Vagina (tissue), 2 donors: ENCODE results near the gene TMEM95.

ENCODE experiments used
- CTCF ChIP-seq, 3 experiments: fragments of 450-650 bp in 2 of 3; fragments of 200-600 bp in 1 of 3; sonication (generic) in 1 of 3; IDR thresholded peaks; one replicate each; pipeline ENCODE4 v1.5.1; 2017 to 2019; ENCODE audit warnings: antibody characterized with exemption in 3 of 3, mild to moderate bottlenecking in 2 of 3, moderate library complexity in 2 of 3
- POLR2A ChIP-seq, 2 donors: fragments of 450-650 bp; IDR thresholded peaks; one replicate each; pipeline ENCODE4 v1.6.1; 2017; ENCODE audit warnings: antibody characterized with exemption in 2 of 2, mild to moderate bottlenecking in 2 of 2, moderate library complexity in 2 of 2
- POLR2AphosphoS5 ChIP-seq, 2 donors: sonication (generic); formaldehyde crosslinking; IDR thresholded peaks; one replicate each; pipeline ENCODE4 v1.9.0; 2017; ENCODE audit warnings: antibody characterized with exemption in 2 of 2, mild to moderate bottlenecking in 2 of 2, low read depth in 1 of 2; ENCODE audit not compliant: insufficient read depth in 1 of 2

GRCh38 chr17:7328840-7329373 lies 26.0 kb upstream of the TMEM95 start, which contains the start of gene NEURL4:
- no peak for TF ChIP-seq CTCF (IDR thresholded peaks at IDR 0.05)
- no peak for TF ChIP-seq POLR2A (IDR thresholded peaks at IDR 0.05)
- TF ChIP-seq POLR2AphosphoS5 (IDR thresholded peaks at IDR 0.05; ENCODE audit: insufficient read depth in 1 of 2, low read depth in 1 of 2): no peak
